K562 (cell line): ENCODE data around the gene SMARCC1. TPM values are rescaled to one million over a fixed set of nuclear protein-coding genes. Genes with fewer than 3 reads are reported as not detected.

Experiments
- ARNT ChIP-seq, 2 experiments: fragments of 450-650 bp; IDR thresholded peaks; 2 replicates each; pipeline ENCODE4 v1.6.1; 2016; ENCODE audit warnings: mild to moderate bottlenecking in 1 of 2
- EWSR1 ChIP-seq: fragments of 450-650 bp; IDR thresholded peaks from 2 replicates; pipeline ENCODE4 v1.6.1; 2018; ENCODE audit warnings: borderline replicate concordance, mild to moderate bottlenecking, low read depth, moderate library complexity; ENCODE audit not compliant: partially characterized antibody
- FOXJ2 ChIP-seq: fragments of 200-800 bp; sonication (Bioruptor generic); IDR thresholded peaks from 2 replicates; pipeline ENCODE4 v1.6.1; 2016; ENCODE audit warnings: missing genetic modification characterization, missing compliant biosample characterization
- HMG20B ChIP-seq: fragments of 250-450 bp; sonication (Bioruptor Pico); IDR thresholded peaks from 2 replicates; pipeline ENCODE4 v1.5.0; 2021; ENCODE audit warnings: mild to moderate bottlenecking
- MAFG ChIP-seq: fragments of 450-650 bp; conservative IDR thresholded peaks from 2 replicates; pipeline ENCODE4 v1.6.1; 2016; ENCODE audit warnings: missing genetic modification characterization, missing compliant biosample characterization
- MIER1 ChIP-seq: fragments of 450-650 bp; IDR thresholded peaks from 2 replicates; pipeline ENCODE4 v1.6.1; 2016; ENCODE audit warnings: antibody characterized with exemption, mild to moderate bottlenecking, low read depth
- MTA1 ChIP-seq: fragments of 450-650 bp; IDR thresholded peaks from 2 replicates; pipeline ENCODE4 v1.6.1; 2017; ENCODE audit warnings: borderline replicate concordance
- MYC ChIP-seq, 2 experiments: fragments of 250-450 bp in 1 of 2; sonication (Bioruptor Pico) in 1 of 2; IDR thresholded peaks; 2 replicates each; pipeline versions ENCODE4 v1.5.1 to v1.6.1; 2012 to 2021; ENCODE audit warnings: low read depth in 2 of 2, borderline replicate concordance in 1 of 2, improper control_type of control experiment in 1 of 2, low read length in 1 of 2, mild to moderate bottlenecking in 1 of 2, moderate library complexity in 1 of 2
- PHTF2 ChIP-seq: fragments of 250-450 bp; sonication (Bioruptor Pico); IDR thresholded peaks from 2 replicates; pipeline ENCODE4 v1.5.0; 2021; ENCODE audit warnings: mild to moderate bottlenecking
- SP2 ChIP-seq: IDR thresholded peaks from 2 replicates; pipeline ENCODE4 v1.6.1; 2011; ENCODE audit warnings: mild to moderate bottlenecking, low read depth, low read length, moderate library complexity; ENCODE audit not compliant: poor library complexity, severe bottlenecking; ENCODE audit errors: extremely low read depth
- YY1 ChIP-seq, 3 experiments: IDR thresholded peaks; 2 replicates each; pipeline ENCODE4 v1.6.1; 2011; ENCODE audit warnings: low read length in 2 of 3, mild to moderate bottlenecking in 2 of 3, moderate library complexity in 2 of 3, borderline replicate concordance in 1 of 3, control low read depth in 1 of 3, low read depth in 1 of 3; ENCODE audit not compliant: insufficient read depth in 3 of 3, insufficient replicate concordance in 2 of 3, control insufficient read depth in 1 of 3, insufficient read length in 1 of 3; ENCODE audit errors: extremely low read depth in 1 of 3
- ZNF217 ChIP-seq: sonication (generic); formaldehyde crosslinking; IDR thresholded peaks from 2 replicates; pipeline ENCODE4 v1.8.0; 2022; ENCODE audit warnings: mild to moderate bottlenecking, missing genetic modification reagents
- ZNF584 ChIP-seq: fragments of 200-800 bp; sonication (Bioruptor generic); IDR thresholded peaks from 2 replicates; pipeline ENCODE4 v1.6.1; 2016; ENCODE audit warnings: low read depth, mild to moderate bottlenecking, missing genetic modification characterization, missing compliant biosample characterization
- ZNF830 ChIP-seq: fragments of 250-450 bp; sonication (Bioruptor Pico); IDR thresholded peaks from 2 replicates; pipeline ENCODE4 v1.5.0; 2021; ENCODE audit warnings: mild to moderate bottlenecking
- polyA plus RNA-seq, 8 experiments: library from polyadenylated mRNA; depleted of rRNA in 4 of 8; stranded (reverse) in 5 of 8; unstranded in 3 of 8; fragments of >200 nt; fragmentation: Nextera tagmentation in 2 of 8; fragmentation: Illumina TruSeq in 1 of 8; extraction: Ambion mirVana in 2 of 8; extraction: Trizol in 1 of 8; gene quantifications; 2 replicates each; pipeline versions ENCODE4 v1.2.1 to v1.2.3, GENCODE V29; 2011 to 2014; ENCODE audit warnings: inconsistent platforms in 1 of 8, missing spikeins in 1 of 8
- total RNA-seq, 7 experiments: library from RNA; depleted of rRNA in 6 of 7; stranded (reverse); fragments of >200 nt in 6 of 7; fragmentation: Illumina TruSeq in 2 of 7; extraction: Trizol in 2 of 7; gene quantifications; 2 replicates each; pipeline versions ENCODE4 v1.2.1 to v1.2.3, GENCODE V29; 2011 to 2021; ENCODE audit warnings: low replicate concordance in 1 of 7
- TF ChIP-seq, protein P1 (sequence below): fragments of 250-450 bp; sonication (Bioruptor Pico); IDR thresholded peaks from 2 replicates; pipeline ENCODE4 v1.5.0; 2021; ENCODE audit warnings: mild to moderate bottlenecking, moderate library complexity
- TF ChIP-seq, protein P2 (sequence below): sonication (generic); formaldehyde crosslinking; IDR thresholded peaks from 2 replicates; pipeline ENCODE4 v1.8.1; 2023; ENCODE audit warnings: mild to moderate bottlenecking, missing genetic modification reagents

SMARCC1 gene
- total and polyA plus RNA-seq, 9 of the 15 experiments (the other 6 are each of a cell fraction or from before 2014, with no cell fraction given) = 20.7 to 199 (median 66.0) TPM

DNA sequence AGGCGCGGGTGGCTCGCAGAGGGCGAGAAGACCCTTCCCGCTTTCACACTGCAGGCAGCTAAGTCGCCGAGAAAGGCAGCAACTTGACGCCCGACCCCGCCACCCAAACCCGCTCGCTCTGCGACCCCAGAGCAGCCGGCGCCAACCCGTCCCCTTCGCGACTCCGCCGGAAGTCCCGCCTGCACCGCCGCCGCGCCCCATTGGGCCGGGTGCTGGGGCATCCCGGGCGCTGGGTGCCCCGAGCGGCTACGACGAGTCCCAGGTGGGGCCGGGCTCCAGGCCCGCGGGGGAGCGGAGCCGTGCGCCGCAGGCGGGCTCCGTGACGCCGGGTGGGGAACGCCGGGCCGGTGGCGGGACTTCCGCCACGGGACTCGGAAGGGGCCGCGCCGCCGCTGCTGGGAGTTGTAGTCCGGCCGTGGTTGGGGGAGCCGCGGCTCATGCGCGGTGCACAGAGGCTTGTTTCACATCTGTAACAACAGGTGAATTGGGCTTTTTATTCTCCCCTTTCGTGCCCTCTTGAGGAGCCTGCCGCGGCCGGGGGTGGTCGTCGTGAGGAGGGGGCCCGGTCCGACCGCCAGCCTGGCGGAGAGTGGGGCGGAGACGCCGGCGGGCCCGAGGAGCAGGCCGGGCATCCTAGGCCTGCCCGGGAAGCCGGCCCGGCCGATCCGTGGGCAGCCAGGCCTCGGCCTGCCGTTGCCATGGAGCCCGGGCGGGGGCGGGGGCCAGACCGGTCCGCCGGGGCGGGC is 21.2 kb upstream of the SMARCC1 start, which contains the start of gene DHX30 (continued):
- TF ChIP-seq MYC (IDR thresholded peaks at IDR 0.05; ENCODE audit: low read depth, low read length) = peak; percentile 58
- no peak for TF ChIP-seq MYC (CRISPR knock-in tag; IDR thresholded peaks at IDR 0.05; ENCODE audit: borderline replicate concordance, low read depth)
- peak; percentile 59; the same call in 1 of the 2 replicates for TF ChIP-seq FOXJ2 (tag)
- TF ChIP-seq ZNF584 (CRISPR knock-in tag) = no peak
- TF ChIP-seq MAFG (tag) = no peak
- no peak for TF ChIP-seq MIER1
- TF ChIP-seq, protein P1, sequence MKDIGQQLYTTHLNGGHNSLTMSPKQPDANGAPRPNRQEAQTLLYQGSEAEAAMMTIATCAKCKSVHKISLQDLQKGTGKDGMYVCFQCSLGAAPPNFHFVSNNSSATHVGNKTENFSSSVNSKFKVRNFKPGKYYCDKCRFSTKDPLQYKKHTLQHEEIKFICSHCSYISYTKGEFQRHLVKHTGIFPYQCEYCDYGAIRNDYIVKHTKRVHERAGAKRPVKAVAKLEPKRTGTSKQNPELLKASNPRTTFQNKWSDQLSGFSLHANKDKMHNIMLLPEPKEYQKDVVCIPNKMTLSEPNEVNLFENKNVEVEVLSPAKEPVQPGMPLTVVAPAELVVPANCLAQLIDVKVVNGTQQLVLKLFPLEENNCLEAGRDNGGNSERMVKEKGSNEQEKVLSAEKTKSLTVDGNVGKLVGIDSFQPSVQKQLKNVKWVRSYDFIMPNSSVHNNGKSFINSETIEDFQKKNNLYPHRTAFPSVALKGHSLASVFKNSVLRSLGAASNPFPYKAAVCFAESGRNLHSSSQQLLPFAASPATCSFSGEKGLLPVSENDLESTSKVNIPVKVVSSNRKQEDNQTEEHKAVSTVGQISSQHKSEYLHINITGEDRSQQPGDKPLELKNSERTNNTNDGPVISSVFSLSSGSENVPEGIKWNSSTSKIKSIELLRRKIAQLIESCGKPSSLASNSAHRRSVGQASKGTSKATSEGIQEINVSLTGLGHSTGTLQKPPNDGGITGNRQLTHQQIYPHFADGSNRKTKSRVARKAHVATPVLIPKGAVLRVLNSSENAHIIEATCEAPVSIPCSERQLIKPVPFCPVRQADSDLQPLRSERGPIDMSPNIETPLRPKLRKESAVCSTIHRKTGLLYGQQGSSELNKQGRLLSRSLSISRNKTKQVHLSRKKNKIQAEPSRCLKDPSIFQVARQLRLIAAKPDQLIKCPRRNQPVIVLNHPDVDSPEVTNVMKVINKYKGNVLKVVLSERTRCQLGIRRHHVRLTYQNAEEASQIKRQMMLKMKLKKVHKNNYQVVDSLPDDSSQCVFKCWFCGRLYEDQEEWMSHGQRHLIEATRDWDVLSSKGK = no peak
- TF ChIP-seq EWSR1 = no peak
- TF ChIP-seq, protein P2, sequence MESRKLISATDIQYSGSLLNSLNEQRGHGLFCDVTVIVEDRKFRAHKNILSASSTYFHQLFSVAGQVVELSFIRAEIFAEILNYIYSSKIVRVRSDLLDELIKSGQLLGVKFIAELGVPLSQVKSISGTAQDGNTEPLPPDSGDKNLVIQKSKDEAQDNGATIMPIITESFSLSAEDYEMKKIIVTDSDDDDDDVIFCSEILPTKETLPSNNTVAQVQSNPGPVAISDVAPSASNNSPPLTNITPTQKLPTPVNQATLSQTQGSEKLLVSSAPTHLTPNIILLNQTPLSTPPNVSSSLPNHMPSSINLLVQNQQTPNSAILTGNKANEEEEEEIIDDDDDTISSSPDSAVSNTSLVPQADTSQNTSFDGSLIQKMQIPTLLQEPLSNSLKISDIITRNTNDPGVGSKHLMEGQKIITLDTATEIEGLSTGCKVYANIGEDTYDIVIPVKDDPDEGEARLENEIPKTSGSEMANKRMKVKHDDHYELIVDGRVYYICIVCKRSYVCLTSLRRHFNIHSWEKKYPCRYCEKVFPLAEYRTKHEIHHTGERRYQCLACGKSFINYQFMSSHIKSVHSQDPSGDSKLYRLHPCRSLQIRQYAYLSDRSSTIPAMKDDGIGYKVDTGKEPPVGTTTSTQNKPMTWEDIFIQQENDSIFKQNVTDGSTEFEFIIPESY (CRISPR knock-in tag) = peak; percentile 59
- no peak for TF ChIP-seq PHTF2 (CRISPR knock-in tag)
- TF ChIP-seq ZNF217 = no peak
- peak in 2 of 3 experiments; percentile 55 to 70 for TF ChIP-seq YY1 (IDR thresholded peaks at IDR 0.05; ENCODE audit: borderline replicate concordance in 1 of 3, control insufficient read depth in 1 of 3, extremely low read depth in 1 of 3, insufficient read depth in 3 of 3, insufficient read length in 1 of 3, insufficient replicate concordance in 2 of 3, low read depth in 1 of 3, low read length in 2 of 3)
- TF ChIP-seq MTA1 = no peak
- TF ChIP-seq SP2 = peak; percentile 34
- TF ChIP-seq ZNF830 (CRISPR knock-in tag) = no peak
- no peak for TF ChIP-seq ARNT (IDR thresholded peaks at IDR 0.05)
- TF ChIP-seq HMG20B (CRISPR knock-in tag) = no peak
